Muscle of leg (tissue), 11 donors: ENCODE results near the gene DCAF11. TPM values are rescaled to one million over a fixed set of nuclear protein-coding genes. Genes with fewer than 3 reads are reported as not detected.

Experiments
- DNase-seq: peaks from one replicate; pipeline ENCODE4 v3.0.0; 2013
- H3K27ac ChIP-seq: one replicate; pipeline ENCODE4 v1.5.1; 2013; ENCODE audit warnings: mild to moderate bottlenecking, low read length, control low read depth
- H3K27me3 ChIP-seq: one replicate; pipeline ENCODE4 v1.6.1; 2013; ENCODE audit warnings: low read length; ENCODE audit not compliant: control insufficient read depth, insufficient read depth
- H3K36me3 ChIP-seq: one replicate; pipeline ENCODE4 v1.6.1; 2013; ENCODE audit warnings: low read length; ENCODE audit not compliant: control insufficient read depth, insufficient read depth
- H3K4me1 ChIP-seq: one replicate; pipeline ENCODE4 v1.6.1; 2013; ENCODE audit warnings: low read length; ENCODE audit not compliant: control insufficient read depth, insufficient read depth
- H3K4me3 ChIP-seq: one replicate; pipeline ENCODE4 v1.5.1; 2013; ENCODE audit warnings: low read length, control low read depth
- H3K9me3 ChIP-seq: replicated peaks from 2 replicates; pipeline ENCODE4 v1.6.1; 2013; ENCODE audit warnings: low read depth, low read length; ENCODE audit not compliant: control insufficient read depth
- WGBS: methylation state at CpG from one replicate; pipeline ENCODE4 v1.1.5; 2013; ENCODE audit warnings: missing lambda C conversion rate; ENCODE audit not compliant: insufficient coverage; 5-methylcytosine and 5-hydroxymethylcytosine counted together
- polyA plus RNA-seq, 8 donors: library from polyadenylated mRNA; unstranded; fragments of 120-200 nt; gene quantifications; one replicate each; pipeline versions ENCODE4 v1.2.1 to v1.2.3, GENCODE V29; 2013; ENCODE audit warnings: inconsistent platforms in 1 of 8, low replicate concordance in 1 of 8; ENCODE audit not compliant: insufficient read length in 8 of 8, insufficient read depth in 1 of 8
- total RNA-seq: library from RNA; stranded (reverse); fragments of 120-200 nt; gene quantifications from one replicate; pipeline ENCODE4 v1.2.4, GENCODE V29; 2013

Gene DCAF11
- total and polyA plus RNA-seq, 9 donors: 40.2 to 47.8 (median 43.6) TPM

DNA sequence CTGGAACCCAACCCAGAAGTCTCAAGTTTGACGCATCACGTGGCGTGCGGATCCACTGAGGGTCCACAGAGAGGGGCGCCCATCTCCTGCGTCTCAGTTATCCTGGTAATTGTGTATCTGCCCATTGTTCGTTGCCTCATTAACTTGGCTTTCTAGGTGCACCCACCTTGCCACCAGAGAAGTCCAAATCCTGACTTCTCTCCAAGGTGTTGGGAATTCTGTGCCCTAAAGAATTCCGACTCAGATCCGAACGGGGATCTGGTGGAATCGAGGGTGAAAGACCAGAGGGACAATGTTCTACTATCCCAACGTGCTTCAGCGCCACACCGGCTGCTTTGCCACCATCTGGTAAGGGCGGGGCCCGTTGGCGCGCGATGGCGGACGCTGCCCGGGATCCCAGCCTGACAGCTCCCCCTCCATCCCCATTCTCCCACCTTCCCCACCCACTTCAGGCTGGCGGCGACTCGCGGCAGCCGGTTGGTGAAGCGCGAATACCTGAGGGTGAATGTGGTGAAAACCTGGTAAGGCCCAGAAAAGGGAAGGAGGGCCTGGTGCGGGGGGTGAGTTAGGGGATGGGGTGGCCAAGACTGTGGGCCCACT is 57.8 kb downstream of the DCAF11 start:
- WGBS: 4% methylated on average over 9 of the region's 30 CpGs
- H3K4me1 ChIP-seq: peaks cover 16% of the 10 kb centered on the region
- H3K27ac ChIP-seq: no peak overlapping the region
- H3K27me3 ChIP-seq: no peaks in the 10 kb centered on the region
- H3K36me3 ChIP-seq: peaks cover 44% of the 10 kb centered on the region
- H3K9me3 ChIP-seq: no peaks in the 10 kb centered on the region
- H3K4me3 ChIP-seq: peak overlapping the region; percentile 37
- no peak for DNase-seq

DNA sequence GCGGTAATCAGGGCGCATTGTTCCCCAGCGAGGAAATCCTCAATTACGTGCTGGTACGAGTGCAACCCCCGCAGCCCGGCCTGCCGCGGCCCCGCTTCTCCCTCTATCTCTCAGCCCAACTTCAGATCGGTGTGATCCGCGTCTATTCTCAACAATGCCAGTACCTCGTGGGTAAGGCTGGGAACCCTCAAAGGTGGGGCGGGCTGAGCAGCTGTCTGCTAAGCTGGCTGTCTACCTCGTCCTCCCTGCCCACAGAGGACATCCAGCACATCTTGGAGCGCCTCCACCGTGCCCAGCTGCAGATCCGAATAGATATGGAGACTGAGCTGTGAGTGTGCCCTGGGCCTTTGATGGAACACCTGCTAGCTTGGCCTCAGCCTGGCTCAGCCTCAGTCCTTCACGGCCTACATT is 58.3 kb downstream of the DCAF11 start:
- peaks cover 16% of the 10 kb centered on the region for H3K4me1 ChIP-seq
- H3K4me3 ChIP-seq: no peak overlapping the region
- no peaks in the 10 kb centered on the region for H3K27me3 ChIP-seq
- no peaks in the 10 kb centered on the region for H3K9me3 ChIP-seq
- H3K27ac ChIP-seq: no peak overlapping the region
- WGBS: 54% methylated on average over 19 of the region's 20 CpGs
- DNase-seq: no peak
- H3K36me3 ChIP-seq: peaks cover 45% of the 10 kb centered on the region

Other genes with a start within 250 kb of the DCAF11 start
- 14.4 TPM for gene DHRS4, start 161.0 kb upstream of the DCAF11 start, total RNA-seq
- 10 to 100 TPM; 16.7 to 31.4 (median 26.8) TPM for gene DHRS4, start 161.0 kb upstream of the DCAF11 start, polyA plus RNA-seq
- 13.7 TPM for gene DHRS4L2, start 125.8 kb upstream of the DCAF11 start, total RNA-seq
- gene DHRS4L2, start 125.8 kb upstream of the DCAF11 start, polyA plus RNA-seq: 10 to 100 TPM in 6 of 8 donors, 1 to 10 TPM in 2; 8.8 to 16.3 (median 12.2) TPM
- gene CARMIL3, start 62.8 kb upstream of the DCAF11 start, total RNA-seq: 0.27 TPM
- under 1 TPM; 0.06 to 0.54 (median 0.19) TPM for gene CARMIL3, start 62.8 kb upstream of the DCAF11 start, polyA plus RNA-seq
- not detected for gene CPNE6, start 43.2 kb upstream of the DCAF11 start, total RNA-seq
- gene CPNE6, start 43.2 kb upstream of the DCAF11 start, polyA plus RNA-seq: under 1 TPM in 2 of 8 donors, not detected in 6; 0.23 to 0.33 TPM
- 2.5 TPM for gene PCK2, start 20.5 kb upstream of the DCAF11 start, total RNA-seq
- 10 to 100 TPM in 1 of 8 donors, 1 to 10 TPM in 7; 3.4 to 15.6 (median 3.9) TPM for gene PCK2, start 20.5 kb upstream of the DCAF11 start, polyA plus RNA-seq
- 1.6 TPM for gene NRL, start 172 bp downstream of the DCAF11 start, total RNA-seq
- gene NRL, start 172 bp downstream of the DCAF11 start, polyA plus RNA-seq: 1 to 10 TPM in 7 of 8 donors, under 1 TPM in 1; 0.96 to 2.2 (median 1.8) TPM
- 170 TPM for gene FITM1, start 15.9 kb downstream of the DCAF11 start, total RNA-seq
- 100 to 1,000 TPM in 7 of 8 donors, 10 to 100 TPM in 1; 80.7 to 168 (median 124) TPM for gene FITM1, start 15.9 kb downstream of the DCAF11 start, polyA plus RNA-seq
- gene PSME1, start 21.4 kb downstream of the DCAF11 start, total RNA-seq: 110 TPM
- gene PSME1, start 21.4 kb downstream of the DCAF11 start, polyA plus RNA-seq: 100 to 1,000 TPM; 103 to 130 (median 116) TPM
- gene EMC9, start 26.8 kb downstream of the DCAF11 start, total RNA-seq: 29.9 TPM
- 10 to 100 TPM; 22.4 to 40.0 (median 29.4) TPM for gene EMC9, start 26.8 kb downstream of the DCAF11 start, polyA plus RNA-seq
- 100 TPM for gene PSME2, start 31.8 kb downstream of the DCAF11 start, total RNA-seq
- 10 to 100 TPM; 82.8 to 97.6 (median 93.2) TPM for gene PSME2, start 31.8 kb downstream of the DCAF11 start, polyA plus RNA-seq
- 36.4 TPM for gene RNF31, start 32.7 kb downstream of the DCAF11 start, total RNA-seq
- gene RNF31, start 32.7 kb downstream of the DCAF11 start, polyA plus RNA-seq: 10 to 100 TPM; 27.3 to 37.0 (median 35.8) TPM
- gene IRF9, start 46.5 kb downstream of the DCAF11 start, total RNA-seq: 24.9 TPM
- 10 to 100 TPM; 24.0 to 36.3 (median 27.3) TPM for gene IRF9, start 46.5 kb downstream of the DCAF11 start, polyA plus RNA-seq
- gene REC8, start 57.3 kb downstream of the DCAF11 start, total RNA-seq: 2.1 TPM
- gene REC8, start 57.3 kb downstream of the DCAF11 start, polyA plus RNA-seq: 10 to 100 TPM in 5 of 8 donors, 1 to 10 TPM in 3; 6.7 to 18.1 (median 10.9) TPM
- gene IPO4, start 74.0 kb downstream of the DCAF11 start, total RNA-seq: 19.9 TPM
- gene IPO4, start 74.0 kb downstream of the DCAF11 start, polyA plus RNA-seq: 10 to 100 TPM; 25.0 to 37.5 (median 29.8) TPM
- 29.6 TPM for gene TM9SF1, start 80.7 kb downstream of the DCAF11 start, total RNA-seq
- 10 to 100 TPM; 14.7 to 22.2 (median 20.1) TPM for gene TM9SF1, start 80.7 kb downstream of the DCAF11 start, polyA plus RNA-seq
- not detected for gene TSSK4, start 90.9 kb downstream of the DCAF11 start, total RNA-seq
- 1 to 10 TPM; 1.6 to 5.5 (median 3.8) TPM for gene TSSK4, start 90.9 kb downstream of the DCAF11 start, polyA plus RNA-seq
- 29.8 TPM for gene CHMP4A, start 98.7 kb downstream of the DCAF11 start, total RNA-seq
- 10 to 100 TPM; 31.2 to 45.1 (median 41.8) TPM for gene CHMP4A, start 98.7 kb downstream of the DCAF11 start, polyA plus RNA-seq
- gene MDP1, start 101.3 kb downstream of the DCAF11 start, total RNA-seq: 24.9 TPM
- 10 to 100 TPM in 1 of 8 donors, 1 to 10 TPM in 7; 7.4 to 11.6 (median 8.5) TPM for gene MDP1, start 101.3 kb downstream of the DCAF11 start, polyA plus RNA-seq
- gene NEDD8, start 117.6 kb downstream of the DCAF11 start, total RNA-seq: 245 TPM
- 100 to 1,000 TPM; 180 to 243 (median 216) TPM for gene NEDD8, start 117.6 kb downstream of the DCAF11 start, polyA plus RNA-seq
- 44.6 TPM for gene GMPR2, start 118.2 kb downstream of the DCAF11 start, total RNA-seq
- gene GMPR2, start 118.2 kb downstream of the DCAF11 start, polyA plus RNA-seq: 10 to 100 TPM; 41.9 to 59.7 (median 48.9) TPM
- gene TINF2, start 127.8 kb downstream of the DCAF11 start, total RNA-seq: 35.5 TPM
- gene TINF2, start 127.8 kb downstream of the DCAF11 start, polyA plus RNA-seq: 10 to 100 TPM; 37.9 to 44.3 (median 40.9) TPM
- 0.71 TPM for gene TGM1, start 148.4 kb downstream of the DCAF11 start, total RNA-seq
- gene TGM1, start 148.4 kb downstream of the DCAF11 start, polyA plus RNA-seq: 1 to 10 TPM in 6 of 8 donors, under 1 TPM in 2; 0.84 to 3.0 (median 1.2) TPM
- gene RABGGTA, start 156.8 kb downstream of the DCAF11 start, total RNA-seq: 8.5 TPM
- gene RABGGTA, start 156.8 kb downstream of the DCAF11 start, polyA plus RNA-seq: 10 to 100 TPM; 12.4 to 21.5 (median 14.5) TPM
- 6.9 TPM for gene DHRS1, start 185.0 kb downstream of the DCAF11 start, total RNA-seq
- gene DHRS1, start 185.0 kb downstream of the DCAF11 start, polyA plus RNA-seq: 10 to 100 TPM; 14.5 to 24.5 (median 17.7) TPM
- 15.7 TPM for gene NOP9, start 185.1 kb downstream of the DCAF11 start, total RNA-seq
- gene NOP9, start 185.1 kb downstream of the DCAF11 start, polyA plus RNA-seq: 10 to 100 TPM; 18.1 to 23.9 (median 20.3) TPM
- 13.4 TPM for gene CIDEB, start 193.2 kb downstream of the DCAF11 start, total RNA-seq
- 10 to 100 TPM in 7 of 8 donors, 1 to 10 TPM in 1; 8.9 to 21.1 (median 15.3) TPM for gene CIDEB, start 193.2 kb downstream of the DCAF11 start, polyA plus RNA-seq
- 1.9 TPM for gene LTB4R2, start 195.4 kb downstream of the DCAF11 start, total RNA-seq
- gene LTB4R2, start 195.4 kb downstream of the DCAF11 start, polyA plus RNA-seq: 1 to 10 TPM; 1.1 to 4.4 (median 2.8) TPM
- gene LTB4R, start 196.7 kb downstream of the DCAF11 start, total RNA-seq: 2.5 TPM
- 1 to 10 TPM; 2.1 to 5.9 (median 3.5) TPM for gene LTB4R, start 196.7 kb downstream of the DCAF11 start, polyA plus RNA-seq
- 7.0 TPM for gene ADCY4, start 220.3 kb downstream of the DCAF11 start, total RNA-seq
- 10 to 100 TPM in 6 of 8 donors, 1 to 10 TPM in 2; 9.4 to 18.7 (median 13.9) TPM for gene ADCY4, start 220.3 kb downstream of the DCAF11 start, polyA plus RNA-seq
- 2.0 TPM for gene RIPK3, start 225.2 kb downstream of the DCAF11 start, total RNA-seq
- gene RIPK3, start 225.2 kb downstream of the DCAF11 start, polyA plus RNA-seq: 1 to 10 TPM; 1.1 to 3.6 (median 1.3) TPM